Neural progenitor cell (in vitro differentiated cells): Measurements from ENCODE around the gene EME1. TPM values are rescaled to one million over a fixed set of nuclear protein-coding genes. Genes with fewer than 3 reads are reported as not detected.

Source experiments
- DNase-seq: peaks from one replicate; pipeline ENCODE4 v3.0.0-alpha.2; 2016; ENCODE audit warnings: low spot score
- H2AFZ ChIP-seq: fragments of 200-600 bp; sonication (generic); replicated peaks from 2 replicates; pipeline ENCODE4 v1.6.1; 2016; ENCODE audit warnings: antibody characterized with exemption
- H3F3A ChIP-seq: fragments of 200-600 bp; sonication (generic); 2 replicates; pipeline ENCODE4 v1.6.1; 2016; ENCODE audit warnings: antibody characterized with exemption, low read depth
- H3K27ac ChIP-seq: fragments of 200-600 bp; sonication (generic); 2 replicates; pipeline ENCODE4 v1.5.1; 2016; ENCODE audit warnings: mild to moderate bottlenecking
- H3K27me3 ChIP-seq: fragments of 200-600 bp; sonication (generic); 2 replicates; pipeline ENCODE4 v1.6.1; 2016; ENCODE audit warnings: mild to moderate bottlenecking, moderate library complexity
- H3K36me3 ChIP-seq: fragments of 200-600 bp; sonication (generic); 2 replicates; pipeline ENCODE4 v1.5.1; 2016
- H3K4me1 ChIP-seq: fragments of 200-600 bp; sonication (generic); 2 replicates; pipeline ENCODE4 v1.6.1; 2016; ENCODE audit warnings: mixed run types
- H3K4me2 ChIP-seq: fragments of 200-600 bp; sonication (generic); 2 replicates; pipeline ENCODE4 v1.6.1; 2016
- H3K4me3 ChIP-seq: fragments of 200-600 bp; sonication (generic); 2 replicates; pipeline ENCODE4 v1.5.1; 2016
- H3K79me2 ChIP-seq: fragments of 200-600 bp; sonication (generic); 2 replicates; pipeline ENCODE4 v1.6.1; 2016; ENCODE audit warnings: low read depth
- H3K9ac ChIP-seq: fragments of 200-600 bp; sonication (generic); 2 replicates; pipeline ENCODE4 v1.6.1; 2016
- H3K9me3 ChIP-seq: fragments of 200-600 bp; sonication (generic); 2 replicates; pipeline ENCODE4 v1.5.1; 2016; ENCODE audit warnings: low read depth
- H4K20me1 ChIP-seq: fragments of 200-600 bp; sonication (generic); 2 replicates; pipeline ENCODE4 v1.6.1; 2016; ENCODE audit warnings: low read depth
- H3K27ac Mint-ChIP-seq: 3 replicates; pipeline ENCODE4 v1.8.0; 2021; ENCODE audit warnings: mixed read lengths
- H3K27me3 Mint-ChIP-seq: 2 replicates; pipeline ENCODE4 v1.8.0; 2022; ENCODE audit warnings: low read depth, mild to moderate bottlenecking, inconsistent platforms, moderate library complexity, mixed read lengths; ENCODE audit not compliant: insufficient read depth
- H3K36me3 Mint-ChIP-seq: 3 replicates; pipeline ENCODE4 v1.8.0; 2021; ENCODE audit warnings: mixed read lengths
- H3K4me1 Mint-ChIP-seq: 3 replicates; pipeline ENCODE4 v1.8.0; 2021; ENCODE audit warnings: mixed read lengths
- H3K4me3 Mint-ChIP-seq: 3 replicates; pipeline ENCODE4 v1.8.0; 2021; ENCODE audit warnings: mild to moderate bottlenecking, moderate library complexity, mixed read lengths
- H3K9me3 Mint-ChIP-seq: 3 replicates; pipeline ENCODE4 v1.8.0; 2020; ENCODE audit warnings: mixed read lengths
- CTCF ChIP-seq: fragments of 200-600 bp; sonication (generic); IDR thresholded peaks from 2 replicates; pipeline ENCODE4 v1.5.1; 2017; ENCODE audit warnings: antibody characterized with exemption, mild to moderate bottlenecking
- EZH2 ChIP-seq: fragments of 200-600 bp; sonication (generic); IDR thresholded peaks from 2 replicates; pipeline ENCODE4 v1.6.1; 2017; ENCODE audit warnings: antibody characterized with exemption, mild to moderate bottlenecking, moderate library complexity
- EZH2phosphoT487 ChIP-seq: fragments of 200-600 bp; sonication (generic); IDR thresholded peaks from 2 replicates; pipeline ENCODE4 v1.6.1; 2017; ENCODE audit warnings: antibody characterized with exemption
- total RNA-seq: library from RNA; depleted of rRNA; stranded (reverse); fragments of >200 nt; gene quantifications from 2 replicates; pipeline ENCODE4 v1.2.3, GENCODE V29; 2015; ENCODE audit warnings: low replicate concordance

The EME1 gene
- total RNA-seq, 1 donor from 2014 or later: 26.6 TPM

GRCh38 chr17:50365649-50366393, 7.2 kb upstream of the EME1 start:
- H3K9me3 Mint-ChIP-seq: no peaks in the 10 kb centered on the region
- no peaks in the 10 kb centered on the region for H3K27me3 ChIP-seq
- TF ChIP-seq EZH2: no peak
- no peak for TF ChIP-seq EZH2phosphoT487
- no peak overlapping the region for H3K4me3 ChIP-seq
- no peak overlapping the region for H3K4me3 Mint-ChIP-seq
- no peaks in the 10 kb centered on the region for H3K9me3 ChIP-seq
- peaks cover 3% of the 10 kb centered on the region for H3K79me2 ChIP-seq
- peaks cover 12% of the 10 kb centered on the region for H3K27me3 Mint-ChIP-seq
- H3F3A ChIP-seq: peaks cover 31% of the 10 kb centered on the region
- peaks cover 7% of the 10 kb centered on the region for H3K36me3 ChIP-seq
- H3K4me1 Mint-ChIP-seq: peaks cover 40% of the 10 kb centered on the region
- no peak overlapping the region for H3K9ac ChIP-seq
- no peak overlapping the region for H3K4me2 ChIP-seq
- H3K36me3 Mint-ChIP-seq: peaks cover 19% of the 10 kb centered on the region
- peaks cover 50% of the 10 kb centered on the region for H4K20me1 ChIP-seq
- H3K27ac Mint-ChIP-seq: peak overlapping the region; percentile 39
- no peak overlapping the region for H3K27ac ChIP-seq
- H3K4me1 ChIP-seq: peaks cover 14% of the 10 kb centered on the region
- no peak for DNase-seq
- H2AFZ ChIP-seq: no peak overlapping the region

- Histone ChIP-seq H2AFZ (no peak overlapping the region), H3K79me2 (peaks cover 19% of the 10 kb centered on the region), H3F3A (peaks cover 28% of the 10 kb centered on the region), H3K9ac (no peak overlapping the region), H4K20me1 (peaks cover 37% of the 10 kb centered on the region), H3K4me1 (peaks cover 12% of the 10 kb centered on the region), H3K36me3 (peaks cover 7% of the 10 kb centered on the region), H3K4me3 (no peak overlapping the region), H3K9me3 (no peaks in the 10 kb centered on the region), H3K27ac (no peak overlapping the region), H3K4me2 (no peak overlapping the region), H3K27me3 (no peaks in the 10 kb centered on the region)
- DNase-seq: no peak
- no peak overlapping the region for H3K27ac Mint-ChIP-seq
- H3K36me3 Mint-ChIP-seq: peaks cover 21% of the 10 kb centered on the region
- no peaks in the 10 kb centered on the region for H3K9me3 Mint-ChIP-seq
- no peak overlapping the region for H3K4me3 Mint-ChIP-seq
- H3K4me1 Mint-ChIP-seq: peaks cover 39% of the 10 kb centered on the region
- TF ChIP-seq CTCF (no peak), EZH2phosphoT487 (no peak), EZH2 (no peak)
- peaks cover 6% of the 10 kb centered on the region for H3K27me3 Mint-ChIP-seq
These were observed 5.6 kb upstream of the EME1 start for GRCh38 chr17:50367401-50367800.

- peaks cover 29% of the 10 kb centered on the region for H3K79me2 ChIP-seq
- no peak overlapping the region for H3K4me3 ChIP-seq
- H3K9me3 ChIP-seq: no peaks in the 10 kb centered on the region
- no peak overlapping the region for H3K9ac ChIP-seq
- Mint-ChIP-seq H3K27ac (no peak overlapping the region), H3K4me1 (peaks cover 25% of the 10 kb centered on the region), H3K27me3 (peaks cover 4% of the 10 kb centered on the region), H3K4me3 (no peak overlapping the region), H3K9me3 (no peaks in the 10 kb centered on the region), H3K36me3 (peaks cover 21% of the 10 kb centered on the region)
- DNase-seq: no peak
- no peak overlapping the region for H3K27ac ChIP-seq
- H3K27me3 ChIP-seq: no peaks in the 10 kb centered on the region
- H4K20me1 ChIP-seq: peaks cover 15% of the 10 kb centered on the region
- H2AFZ ChIP-seq: no peak overlapping the region
- TF ChIP-seq CTCF: no peak
- no peak for TF ChIP-seq EZH2phosphoT487
- no peak for TF ChIP-seq EZH2
- peaks cover 6% of the 10 kb centered on the region for H3K4me1 ChIP-seq
- H3K36me3 ChIP-seq: peaks cover 7% of the 10 kb centered on the region
- H3F3A ChIP-seq: peaks cover 7% of the 10 kb centered on the region
- H3K4me2 ChIP-seq: no peak overlapping the region
These were observed 3.0 kb upstream of the EME1 start for GRCh38 chr17:50370052-50370451.

- Mint-ChIP-seq H3K27me3 (peaks cover 4% of the 10 kb centered on the region), H3K27ac (no peak overlapping the region), H3K9me3 (no peaks in the 10 kb centered on the region), H3K36me3 (peaks cover 22% of the 10 kb centered on the region), H3K4me1 (peaks cover 17% of the 10 kb centered on the region), H3K4me3 (peak overlapping the region; percentile 99)
- H3K36me3 ChIP-seq: peaks cover 7% of the 10 kb centered on the region
- no peak for TF ChIP-seq CTCF
- TF ChIP-seq EZH2: no peak
- TF ChIP-seq EZH2phosphoT487: no peak
- H3K4me2 ChIP-seq: peak overlapping the region; percentile 97
- peaks cover under 1% of the 10 kb centered on the region for H4K20me1 ChIP-seq
- H3K79me2 ChIP-seq: peaks cover 29% of the 10 kb centered on the region
- no peaks in the 10 kb centered on the region for H3K27me3 ChIP-seq
- DNase-seq: no peak
- H3K4me1 ChIP-seq: peaks cover 6% of the 10 kb centered on the region
- no peak overlapping the region for H3K27ac ChIP-seq
- H3F3A ChIP-seq: peaks cover 4% of the 10 kb centered on the region
- no peak overlapping the region for H3K9ac ChIP-seq
- no peak overlapping the region for H2AFZ ChIP-seq
- no peak overlapping the region for H3K4me3 ChIP-seq
- H3K9me3 ChIP-seq: no peaks in the 10 kb centered on the region
These were observed 1.5 kb upstream of the EME1 start for GRCh38 chr17:50371526-50371925.
